HepG2 (cell line): ENCODE measurements around the gene KCNIP4.

Experiments
- ATF7-NPFF ChIP-seq: sonication (generic); formaldehyde crosslinking; IDR thresholded peaks from 2 replicates; pipeline ENCODE4 v1.8.1; 2023; ENCODE audit warnings: mild to moderate bottlenecking, low read depth, missing genetic modification reagents, moderate library complexity
- EZH2 ChIP-seq: conservative IDR thresholded peaks from 2 replicates; pipeline ENCODE4 v1.6.1; 2012; ENCODE audit warnings: mild to moderate bottlenecking, low read depth, low read length, moderate library complexity
- GTF2F1 ChIP-seq: fragments of 150-350 bp; IDR thresholded peaks from 2 replicates; pipeline ENCODE4 v1.6.1; 2014; ENCODE audit warnings: low read length
- HOXA7 ChIP-seq: sonication (generic); formaldehyde crosslinking; IDR thresholded peaks from 2 replicates; pipeline ENCODE4 v1.8.1; 2022; ENCODE audit warnings: mild to moderate bottlenecking, missing genetic modification reagents, moderate library complexity
- IKZF4 ChIP-seq: sonication (generic); formaldehyde crosslinking; IDR thresholded peaks from 2 replicates; pipeline ENCODE4 v1.5.1; 2020; ENCODE audit warnings: borderline replicate concordance, mild to moderate bottlenecking, low read depth, missing genetic modification reagents; ENCODE audit errors: not compliant biosample characterization
- JUND ChIP-seq: sonication (generic); formaldehyde crosslinking; IDR thresholded peaks from 2 replicates; pipeline ENCODE4 v1.8.0; 2022; ENCODE audit warnings: mild to moderate bottlenecking, missing genetic modification reagents
- POLR2A ChIP-seq, 2 experiments: IDR thresholded peaks; 2 replicates each; pipeline ENCODE4 v1.6.1; 2011; ENCODE audit warnings: low read depth in 2 of 2, low read length in 2 of 2, mild to moderate bottlenecking in 1 of 2, moderate library complexity in 1 of 2; ENCODE audit not compliant: insufficient read depth in 1 of 2
- ZFX ChIP-seq: sonication (generic); formaldehyde crosslinking; IDR thresholded peaks from 2 replicates; pipeline ENCODE4 v1.4.0; 2020; ENCODE audit warnings: mild to moderate bottlenecking, low read depth, missing genetic modification reagents, moderate library complexity
- ZNF207 ChIP-seq: fragments of 450-650 bp; IDR thresholded peaks from 2 replicates; pipeline ENCODE4 v1.6.1; 2016; ENCODE audit warnings: antibody characterized with exemption, borderline replicate concordance
- ZNF224 ChIP-seq: sonication (generic); formaldehyde crosslinking; IDR thresholded peaks from 2 replicates; pipeline ENCODE4 v1.5.0; 2020; ENCODE audit warnings: mild to moderate bottlenecking, missing genetic modification reagents
- ZNF660 ChIP-seq: sonication (generic); formaldehyde crosslinking; IDR thresholded peaks from 2 replicates; pipeline ENCODE4 v1.5.1; 2020; ENCODE audit warnings: mild to moderate bottlenecking, low read depth, missing genetic modification reagents, borderline replicate concordance
- TF ChIP-seq, protein P1 (sequence below), 2 experiments: IDR thresholded peaks; 2 replicates each; pipeline ENCODE4 v1.6.1; 2011 to 2012; ENCODE audit warnings: low read length in 2 of 2, borderline replicate concordance in 1 of 2, low read depth in 1 of 2, mild to moderate bottlenecking in 1 of 2, moderate library complexity in 1 of 2
- TF ChIP-seq, protein P2 (sequence below): IDR thresholded peaks from 2 replicates; pipeline ENCODE4 v1.6.1; 2016; ENCODE audit warnings: mild to moderate bottlenecking, missing biosample characterization, missing genetic modification reagents
- TF ChIP-seq, protein P3 (sequence below): sonication (generic); formaldehyde crosslinking; IDR thresholded peaks from 2 replicates; pipeline ENCODE4 v1.5.0; 2020; ENCODE audit warnings: mild to moderate bottlenecking, missing genetic modification reagents, moderate library complexity

GRCh38 chr4:21011106-21011505 is 937.5 kb downstream of the KCNIP4 start:
- no peak for TF ChIP-seq ZNF660 (CRISPR knock-in tag)
- no peak for TF ChIP-seq EZH2
- TF ChIP-seq GTF2F1: no peak
- TF ChIP-seq, protein P1, sequence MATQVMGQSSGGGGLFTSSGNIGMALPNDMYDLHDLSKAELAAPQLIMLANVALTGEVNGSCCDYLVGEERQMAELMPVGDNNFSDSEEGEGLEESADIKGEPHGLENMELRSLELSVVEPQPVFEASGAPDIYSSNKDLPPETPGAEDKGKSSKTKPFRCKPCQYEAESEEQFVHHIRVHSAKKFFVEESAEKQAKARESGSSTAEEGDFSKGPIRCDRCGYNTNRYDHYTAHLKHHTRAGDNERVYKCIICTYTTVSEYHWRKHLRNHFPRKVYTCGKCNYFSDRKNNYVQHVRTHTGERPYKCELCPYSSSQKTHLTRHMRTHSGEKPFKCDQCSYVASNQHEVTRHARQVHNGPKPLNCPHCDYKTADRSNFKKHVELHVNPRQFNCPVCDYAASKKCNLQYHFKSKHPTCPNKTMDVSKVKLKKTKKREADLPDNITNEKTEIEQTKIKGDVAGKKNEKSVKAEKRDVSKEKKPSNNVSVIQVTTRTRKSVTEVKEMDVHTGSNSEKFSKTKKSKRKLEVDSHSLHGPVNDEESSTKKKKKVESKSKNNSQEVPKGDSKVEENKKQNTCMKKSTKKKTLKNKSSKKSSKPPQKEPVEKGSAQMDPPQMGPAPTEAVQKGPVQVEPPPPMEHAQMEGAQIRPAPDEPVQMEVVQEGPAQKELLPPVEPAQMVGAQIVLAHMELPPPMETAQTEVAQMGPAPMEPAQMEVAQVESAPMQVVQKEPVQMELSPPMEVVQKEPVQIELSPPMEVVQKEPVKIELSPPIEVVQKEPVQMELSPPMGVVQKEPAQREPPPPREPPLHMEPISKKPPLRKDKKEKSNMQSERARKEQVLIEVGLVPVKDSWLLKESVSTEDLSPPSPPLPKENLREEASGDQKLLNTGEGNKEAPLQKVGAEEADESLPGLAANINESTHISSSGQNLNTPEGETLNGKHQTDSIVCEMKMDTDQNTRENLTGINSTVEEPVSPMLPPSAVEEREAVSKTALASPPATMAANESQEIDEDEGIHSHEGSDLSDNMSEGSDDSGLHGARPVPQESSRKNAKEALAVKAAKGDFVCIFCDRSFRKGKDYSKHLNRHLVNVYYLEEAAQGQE (IDR thresholded peaks at IDR 0.05; ENCODE audit: borderline replicate concordance in 1 of 2, low read depth in 1 of 2, low read length in 2 of 2): no peak
- TF ChIP-seq, protein P2, sequence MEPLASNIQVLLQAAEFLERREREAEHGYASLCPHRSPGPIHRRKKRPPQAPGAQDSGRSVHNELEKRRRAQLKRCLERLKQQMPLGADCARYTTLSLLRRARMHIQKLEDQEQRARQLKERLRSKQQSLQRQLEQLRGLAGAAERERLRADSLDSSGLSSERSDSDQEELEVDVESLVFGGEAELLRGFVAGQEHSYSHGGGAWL (CRISPR knock-in tag): no peak
- no peak for TF ChIP-seq ZFX
- no peak for TF ChIP-seq ATF7-NPFF
- no peak for TF ChIP-seq POLR2A (IDR thresholded peaks at IDR 0.05; ENCODE audit: insufficient read depth in 1 of 2, low read depth in 2 of 2, low read length in 2 of 2)
- TF ChIP-seq JUND (CRISPR knock-in tag): no peak
- no peak for TF ChIP-seq HOXA7 (CRISPR knock-in tag)
- TF ChIP-seq ZNF224: no peak
- TF ChIP-seq ZNF207: no peak
- TF ChIP-seq IKZF4 (CRISPR knock-in tag): no peak
- TF ChIP-seq, protein P3, sequence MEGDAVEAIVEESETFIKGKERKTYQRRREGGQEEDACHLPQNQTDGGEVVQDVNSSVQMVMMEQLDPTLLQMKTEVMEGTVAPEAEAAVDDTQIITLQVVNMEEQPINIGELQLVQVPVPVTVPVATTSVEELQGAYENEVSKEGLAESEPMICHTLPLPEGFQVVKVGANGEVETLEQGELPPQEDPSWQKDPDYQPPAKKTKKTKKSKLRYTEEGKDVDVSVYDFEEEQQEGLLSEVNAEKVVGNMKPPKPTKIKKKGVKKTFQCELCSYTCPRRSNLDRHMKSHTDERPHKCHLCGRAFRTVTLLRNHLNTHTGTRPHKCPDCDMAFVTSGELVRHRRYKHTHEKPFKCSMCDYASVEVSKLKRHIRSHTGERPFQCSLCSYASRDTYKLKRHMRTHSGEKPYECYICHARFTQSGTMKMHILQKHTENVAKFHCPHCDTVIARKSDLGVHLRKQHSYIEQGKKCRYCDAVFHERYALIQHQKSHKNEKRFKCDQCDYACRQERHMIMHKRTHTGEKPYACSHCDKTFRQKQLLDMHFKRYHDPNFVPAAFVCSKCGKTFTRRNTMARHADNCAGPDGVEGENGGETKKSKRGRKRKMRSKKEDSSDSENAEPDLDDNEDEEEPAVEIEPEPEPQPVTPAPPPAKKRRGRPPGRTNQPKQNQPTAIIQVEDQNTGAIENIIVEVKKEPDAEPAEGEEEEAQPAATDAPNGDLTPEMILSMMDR (CRISPR knock-in tag): no peak
